SU-DHL-6 (cell line): ENCODE results near the gene PLA2G6.

Experiments
- H2AFZ ChIP-seq: fragments of 200-600 bp; sonication (generic); 2 replicates; pipeline ENCODE4 v1.6.1; 2014; ENCODE audit warnings: low read depth, mild to moderate bottlenecking, moderate library complexity, mixed read lengths, antibody characterized with exemption, low read length; ENCODE audit not compliant: severe bottlenecking
- H3F3A ChIP-seq: fragments of 200-600 bp; shearing (Covaris generic); 2 replicates; pipeline ENCODE4 v1.6.0; 2016; ENCODE audit warnings: antibody characterized with exemption, mild to moderate bottlenecking; ENCODE audit not compliant: insufficient read depth
- H3K27ac ChIP-seq: fragments of 200-600 bp; sonication (generic); 2 replicates; pipeline ENCODE4 v1.5.1; 2016; ENCODE audit warnings: low read depth, mild to moderate bottlenecking, low read length, moderate library complexity, mixed read lengths
- H3K27me3 ChIP-seq: fragments of 200-600 bp; sonication (generic), shearing (Covaris generic); 2 replicates; pipeline ENCODE4 v1.6.0; 2014; ENCODE audit warnings: mild to moderate bottlenecking, low read length
- H3K36me3 ChIP-seq: fragments of 200-600 bp; sonication (generic); 2 replicates; pipeline ENCODE4 v1.6.1; 2014; ENCODE audit warnings: mild to moderate bottlenecking, low read length, mixed read lengths
- H3K4me2 ChIP-seq: fragments of 300-600, 200-600 bp; shearing (Covaris generic), sonication (generic); 2 replicates; pipeline ENCODE4 v1.6.0; 2014; ENCODE audit warnings: low read length, low read depth, mild to moderate bottlenecking; ENCODE audit not compliant: poor library complexity, severe bottlenecking
- H3K4me3 ChIP-seq: fragments of 200-600 bp; sonication (generic); 2 replicates; pipeline ENCODE4 v1.5.1; 2014; ENCODE audit warnings: antibody characterized with exemption, low read length, mild to moderate bottlenecking, mixed read lengths; ENCODE audit not compliant: insufficient read depth, poor library complexity, severe bottlenecking
- H3K79me2 ChIP-seq: fragments of 200-600 bp; sonication (generic); 2 replicates; pipeline ENCODE4 v1.6.1; 2014; ENCODE audit warnings: mild to moderate bottlenecking, low read length, moderate library complexity; ENCODE audit not compliant: insufficient read depth
- H3K9ac ChIP-seq: fragments of 200-600 bp; sonication (generic); 2 replicates; pipeline ENCODE4 v1.7.0; 2014; ENCODE audit warnings: mild to moderate bottlenecking, low read length
- H3K9me2 ChIP-seq: fragments of 200-600 bp; sonication (generic); replicated peaks from 2 replicates; pipeline ENCODE4 v1.6.1; 2014; ENCODE audit warnings: low read length; ENCODE audit not compliant: insufficient read depth
- H3K9me3 ChIP-seq: fragments of 200-600 bp; sonication (generic); 2 replicates; pipeline ENCODE4 v1.6.1; 2014; ENCODE audit warnings: low read length, mixed read lengths; ENCODE audit not compliant: insufficient read depth
- H4K20me1 ChIP-seq: fragments of 200-600 bp; sonication (generic); 2 replicates; pipeline ENCODE4 v1.6.1; 2014; ENCODE audit warnings: low read depth, mild to moderate bottlenecking, antibody characterized with exemption, low read length, moderate library complexity, mixed read lengths
- CTCF ChIP-seq: fragments of 200-600 bp; sonication (generic); IDR thresholded peaks from one replicate; pipeline ENCODE4 v1.5.1; 2017; ENCODE audit warnings: antibody characterized with exemption, mild to moderate bottlenecking, low read length, moderate library complexity; ENCODE audit not compliant: insufficient read depth, poor library complexity, severe bottlenecking
- EZH2phosphoT487 ChIP-seq: fragments of 200-600 bp; sonication (generic), shearing (Covaris generic); conservative IDR thresholded peaks from 2 replicates; pipeline ENCODE4 v1.6.1; 2018; ENCODE audit warnings: mild to moderate bottlenecking, antibody characterized with exemption, low read length, moderate library complexity, mixed read lengths

The PLA2G6 gene

GRCh38 chr22:38191055-38191454, 9.4 kb upstream of the PLA2G6 start:
- no peak overlapping the region for H3K4me3 ChIP-seq
- no peaks in the 10 kb centered on the region for H3K27me3 ChIP-seq
- H3K9me3 ChIP-seq: no peaks in the 10 kb centered on the region
- no peaks in the 10 kb centered on the region for H3F3A ChIP-seq
- H3K4me2 ChIP-seq: no peak overlapping the region
- no peak for TF ChIP-seq CTCF
- TF ChIP-seq EZH2phosphoT487: no peak
- H3K9ac ChIP-seq: no peak overlapping the region
- H3K79me2 ChIP-seq: no peaks in the 10 kb centered on the region
- H3K27ac ChIP-seq: no peak overlapping the region
- H4K20me1 ChIP-seq: no peaks in the 10 kb centered on the region
- H2AFZ ChIP-seq: no peak overlapping the region
- H3K36me3 ChIP-seq: no peaks in the 10 kb centered on the region
- no peaks in the 10 kb centered on the region for H3K9me2 ChIP-seq

- H3K27me3 ChIP-seq: no peaks in the 10 kb centered on the region
- no peaks in the 10 kb centered on the region for H3K9me2 ChIP-seq
- no peaks in the 10 kb centered on the region for H3K79me2 ChIP-seq
- no peaks in the 10 kb centered on the region for H3K36me3 ChIP-seq
- no peaks in the 10 kb centered on the region for H4K20me1 ChIP-seq
- H3K27ac ChIP-seq: no peak overlapping the region
- H2AFZ ChIP-seq: no peak overlapping the region
- H3K9ac ChIP-seq: no peak overlapping the region
- no peaks in the 10 kb centered on the region for H3K9me3 ChIP-seq
- H3F3A ChIP-seq: no peaks in the 10 kb centered on the region
- no peak overlapping the region for H3K4me2 ChIP-seq
- H3K4me3 ChIP-seq: no peak overlapping the region
- TF ChIP-seq CTCF (no peak), EZH2phosphoT487 (no peak)
Measured at GRCh38 chr22:38190581-38190980, 9.0 kb upstream of the PLA2G6 start.

GRCh38 chr22:38189104-38189503, 7.5 kb upstream of the PLA2G6 start:
- Histone ChIP-seq H3K9me3 (no peaks in the 10 kb centered on the region), H3K79me2 (no peaks in the 10 kb centered on the region), H2AFZ (no peak overlapping the region), H4K20me1 (no peaks in the 10 kb centered on the region), H3K27ac (no peak overlapping the region), H3K9ac (no peak overlapping the region), H3F3A (no peaks in the 10 kb centered on the region), H3K27me3 (no peaks in the 10 kb centered on the region), H3K4me2 (no peak overlapping the region), H3K36me3 (no peaks in the 10 kb centered on the region), H3K4me3 (no peak overlapping the region), H3K9me2 (no peaks in the 10 kb centered on the region)
- TF ChIP-seq EZH2phosphoT487: no peak

- Histone ChIP-seq H3K9me3 (no peaks in the 10 kb centered on the region), H3K9me2 (no peaks in the 10 kb centered on the region), H3K4me2 (no peak overlapping the region), H3K36me3 (no peaks in the 10 kb centered on the region), H3K4me3 (no peak overlapping the region), H3K9ac (no peak overlapping the region), H3K27me3 (no peaks in the 10 kb centered on the region), H3F3A (no peaks in the 10 kb centered on the region), H4K20me1 (no peaks in the 10 kb centered on the region), H3K27ac (no peak overlapping the region), H2AFZ (no peak overlapping the region), H3K79me2 (no peaks in the 10 kb centered on the region)
- TF ChIP-seq EZH2phosphoT487: no peak
Measured at GRCh38 chr22:38187413-38188212, 6.0 kb upstream of the PLA2G6 start.
